ENCODE measurements around the gene SLC9A9. TPM values are rescaled to one million over a fixed set of nuclear protein-coding genes. Genes with fewer than 3 reads are reported as not detected.

SLC9A9 gene
- total RNA-seq, 1 donor from 2014 or later, result 21.0 TPM

- no peak for DNase-seq (ENCODE audit: low spot score)
Measured at GRCh38 chr3:143330296-143330868, 517.9 kb downstream of the SLC9A9 start.

- no peak for DNase-seq (ENCODE audit: low spot score)
Measured at GRCh38 chr3:143329567-143330211, 518.6 kb downstream of the SLC9A9 start.

GRCh38 chr3:143328451-143328850 lies 519.8 kb downstream of the SLC9A9 start:
- DNase-seq (ENCODE audit: low spot score), result no peak

DNA sequence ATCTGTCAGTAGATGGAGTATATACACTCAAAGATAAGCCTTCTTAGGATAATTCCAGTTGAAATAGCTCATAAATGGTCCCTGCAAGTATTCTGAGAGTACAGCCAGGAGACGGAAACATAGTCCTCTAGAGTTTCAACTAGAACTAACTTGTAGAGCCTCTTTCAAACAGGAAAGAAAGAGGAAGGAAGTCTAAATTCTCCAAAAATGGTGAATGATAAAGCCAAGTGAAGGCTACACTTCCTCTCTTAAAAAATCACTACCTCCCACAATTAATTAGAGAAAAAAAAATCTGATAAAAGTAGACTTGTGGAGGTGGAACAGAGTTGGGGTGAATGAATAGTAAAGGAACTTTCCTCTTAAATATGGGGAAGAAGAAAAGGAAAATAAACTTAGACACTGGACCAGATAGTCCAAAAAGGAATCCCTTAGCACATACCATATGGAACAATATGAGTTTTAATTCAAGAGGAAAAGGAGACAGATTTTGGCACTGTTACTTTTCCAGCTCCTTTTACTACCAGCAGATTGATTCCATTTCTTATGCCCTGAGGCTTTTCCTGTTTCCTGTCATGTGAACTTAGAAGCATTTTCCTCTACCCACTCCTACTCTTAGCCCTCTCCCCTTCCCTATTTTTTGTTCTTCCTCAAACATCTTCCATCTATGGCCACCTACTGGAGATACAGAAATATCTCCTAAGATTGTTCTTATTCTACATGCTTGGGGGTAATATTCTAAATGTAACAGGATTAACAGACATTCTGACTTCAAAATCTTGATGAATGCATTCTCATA lies 521.1 kb downstream of the SLC9A9 start:
- no peak for DNase-seq (ENCODE audit: low spot score)

DNA sequence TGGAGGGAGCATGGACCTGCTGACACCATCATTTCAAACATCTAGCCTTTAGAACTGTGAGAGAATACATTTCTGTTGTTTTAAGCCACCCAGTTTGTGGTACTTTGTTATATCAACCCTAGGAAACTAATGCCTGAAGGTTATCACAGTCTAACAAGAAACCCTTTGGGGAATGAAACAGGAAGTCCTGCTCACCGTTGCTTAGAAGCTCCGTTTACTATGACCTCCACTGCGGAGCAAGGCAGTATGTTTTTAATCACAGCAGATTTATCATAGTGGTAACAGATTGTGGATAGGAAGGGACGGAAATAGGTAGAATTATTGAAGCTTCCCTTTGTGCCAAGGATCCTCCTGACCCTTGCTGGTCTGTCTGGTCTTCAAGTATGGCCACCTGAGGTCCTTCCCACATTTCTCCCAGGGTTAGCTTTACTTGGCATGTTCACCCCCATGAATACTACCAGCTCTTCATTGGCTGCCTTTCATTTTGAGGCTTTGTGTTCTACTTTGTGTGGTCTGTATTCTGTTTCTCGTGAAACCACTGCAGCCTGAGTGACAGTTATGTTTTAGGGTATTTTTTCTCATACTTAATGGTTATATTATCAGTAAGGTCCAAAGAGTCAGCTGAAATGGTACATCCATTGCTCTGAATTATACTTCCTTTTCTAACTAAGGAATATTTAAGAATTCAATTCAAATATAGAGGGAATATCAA lies 527.1 kb downstream of the SLC9A9 start:
- DNase-seq (ENCODE audit: low spot score), result no peak

GRCh38 chr3:143315766-143316165 lies 532.5 kb downstream of the SLC9A9 start:
- no peak for DNase-seq (ENCODE audit: low spot score)

GRCh38 chr3:143314251-143315093 lies 533.8 kb downstream of the SLC9A9 start:
- no peak for DNase-seq (ENCODE audit: low spot score)

DNA sequence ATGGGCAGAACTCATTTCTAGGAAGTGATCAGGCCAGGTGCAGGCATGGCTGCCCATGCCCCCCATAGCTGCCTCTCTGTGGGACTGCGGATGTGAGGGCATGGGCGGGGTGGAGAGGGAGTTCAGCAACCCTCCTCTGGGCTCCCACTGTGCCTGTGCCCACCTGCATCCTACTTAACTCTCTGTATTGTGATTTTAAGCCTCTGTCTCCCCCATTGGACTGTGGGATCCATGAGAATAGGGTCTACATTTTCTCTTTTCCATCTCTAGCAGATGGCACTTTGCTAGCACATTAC lies 534.4 kb downstream of the SLC9A9 start:
- no peak for DNase-seq (ENCODE audit: low spot score)

DNA sequence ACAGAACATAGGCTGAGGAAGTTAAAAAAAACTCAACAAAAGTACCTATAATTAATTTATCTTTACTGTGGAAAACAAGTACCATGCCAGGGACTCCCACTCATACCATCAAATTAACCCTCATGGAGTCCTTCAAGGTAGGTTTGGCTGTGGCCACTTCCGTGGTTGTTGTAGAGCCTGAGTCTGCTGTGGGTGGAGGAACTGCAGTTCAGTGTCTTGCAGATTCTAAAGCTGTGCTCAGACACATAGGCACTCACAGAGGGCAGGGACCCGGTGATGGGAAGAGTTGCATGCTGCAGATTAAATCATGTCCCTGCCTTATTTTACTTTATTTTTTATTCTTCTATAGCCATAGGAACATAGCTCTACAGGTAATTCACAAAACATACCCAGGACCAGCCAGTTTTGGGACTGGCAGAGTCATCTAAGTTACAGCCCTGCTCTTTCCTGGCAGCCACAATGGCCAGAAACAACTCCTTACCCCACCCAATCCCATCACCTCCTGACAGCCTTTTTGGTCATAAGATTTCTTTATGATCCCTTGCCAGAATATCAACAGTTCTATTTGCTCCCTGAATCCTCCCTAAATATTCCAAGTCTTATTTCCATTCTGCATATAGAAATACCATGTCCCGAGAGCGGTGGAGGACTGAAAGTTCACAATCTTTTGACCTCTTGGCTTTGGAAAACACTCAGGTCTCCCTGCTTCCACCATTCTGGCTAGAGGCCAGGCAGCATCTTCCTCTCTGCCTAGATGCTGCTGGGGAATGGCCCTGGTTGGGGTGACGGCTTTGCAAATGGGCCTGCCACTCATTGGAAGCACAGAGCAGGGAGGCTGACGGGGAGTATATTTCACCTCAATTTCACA lies 535.0 kb downstream of the SLC9A9 start:
- DNase-seq (ENCODE audit: low spot score), result no peak

GRCh38 chr3:143311096-143311495 lies 537.2 kb downstream of the SLC9A9 start:
- DNase-seq (ENCODE audit: low spot score), result no peak

DNA sequence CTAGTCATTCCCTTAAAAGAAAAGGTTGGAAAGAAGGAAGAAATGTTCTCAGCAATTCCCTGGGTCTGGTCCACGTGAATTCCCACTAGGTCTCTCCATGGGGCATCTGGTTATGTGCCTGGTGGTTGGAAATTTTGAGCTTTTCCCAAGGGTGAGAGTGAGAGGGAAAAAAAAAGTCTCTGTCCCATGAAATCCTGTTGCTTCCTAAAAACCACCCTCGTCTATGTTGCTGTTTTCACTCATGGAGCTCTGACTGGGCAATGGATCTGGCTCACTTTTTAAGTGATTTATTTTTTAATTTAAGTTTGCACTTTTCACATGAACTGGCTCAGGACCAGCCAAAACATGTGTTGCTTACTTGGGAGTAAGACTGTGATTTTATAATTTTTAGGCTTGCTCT lies 538.6 kb downstream of the SLC9A9 start:
- no peak for DNase-seq (ENCODE audit: low spot score)

GRCh38 chr3:143307613-143308183 lies 540.6 kb downstream of the SLC9A9 start:
- DNase-seq (ENCODE audit: low spot score), result no peak

DNA sequence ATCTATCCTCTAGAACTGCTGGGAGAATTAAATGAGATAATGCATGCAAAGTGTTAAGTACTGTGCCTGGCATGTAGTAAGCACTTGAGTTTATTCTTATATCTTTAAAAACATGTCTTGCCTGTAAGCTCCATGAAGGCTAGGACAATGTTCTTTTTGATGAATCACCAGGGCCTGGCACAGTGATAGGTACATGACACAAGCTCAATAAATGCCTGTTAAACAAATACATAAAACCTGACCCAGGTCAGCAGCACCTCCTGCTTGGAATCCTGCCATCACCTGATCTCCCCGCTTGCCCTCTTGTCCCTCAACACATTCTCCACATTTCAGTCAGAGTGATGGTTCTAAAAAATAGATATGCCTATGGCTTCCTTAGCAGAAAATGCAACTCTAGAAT lies 541.9 kb downstream of the SLC9A9 start:
- DNase-seq (ENCODE audit: low spot score), result no peak

DNA sequence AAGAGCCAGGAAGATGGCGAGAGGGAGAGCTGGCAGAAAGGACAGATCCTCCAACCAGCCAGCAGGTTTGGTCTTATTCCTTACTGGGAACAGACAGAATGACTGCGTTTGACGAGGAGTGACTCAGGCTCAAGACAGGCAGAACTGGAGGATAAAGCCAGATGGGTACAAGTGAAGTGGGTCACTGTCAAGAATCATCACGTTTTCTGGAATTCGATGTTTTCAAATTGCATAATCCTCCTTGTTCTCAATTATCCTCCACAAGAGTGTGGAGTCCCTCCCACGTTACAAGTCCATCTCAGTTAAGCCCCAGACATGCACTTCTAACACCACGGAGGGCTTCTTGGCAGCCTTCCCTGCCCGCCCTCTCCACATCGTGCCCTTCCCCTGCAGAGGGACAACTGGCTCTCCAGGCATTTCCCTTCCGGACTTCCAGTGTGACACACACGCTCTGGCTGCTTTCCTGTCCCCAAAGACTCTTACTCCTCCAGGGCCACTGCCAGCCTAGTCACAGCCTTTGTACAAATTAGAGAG lies 545.6 kb downstream of the SLC9A9 start:
- no peak for DNase-seq (ENCODE audit: low spot score)

- DNase-seq (ENCODE audit: low spot score), result no peak
Measured at GRCh38 chr3:143301031-143301901, 547.0 kb downstream of the SLC9A9 start.

DNA sequence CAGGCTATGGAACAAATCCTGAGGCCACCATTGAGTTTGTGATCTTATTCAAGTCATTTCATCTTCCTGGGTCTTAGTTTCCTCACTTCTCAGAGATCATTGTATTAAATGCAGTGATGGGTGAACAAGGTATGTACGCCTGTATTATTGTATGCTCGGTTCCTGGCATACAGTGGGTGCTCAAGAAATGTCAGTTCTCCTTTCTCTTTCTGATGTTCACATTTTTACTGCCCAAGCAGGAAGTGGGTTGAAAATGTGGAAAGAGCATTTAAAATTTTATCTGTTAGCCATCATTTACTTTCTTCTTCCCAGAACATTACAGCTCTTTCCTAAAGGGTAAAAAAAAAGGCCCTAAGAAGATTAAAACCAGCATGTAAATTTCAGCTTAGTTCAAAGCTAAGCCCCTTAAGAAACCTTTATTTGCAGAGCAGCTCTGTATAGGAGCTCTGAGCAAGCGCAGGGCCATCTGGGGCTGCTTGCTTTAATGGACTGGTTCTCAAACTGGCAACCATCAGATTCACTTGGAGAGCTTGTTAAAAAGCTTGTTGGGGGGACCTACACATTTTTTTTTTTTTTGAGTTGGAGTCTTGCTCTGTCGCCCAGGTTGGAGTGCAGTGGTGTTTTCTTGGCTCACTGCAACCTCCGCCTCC lies 549.3 kb downstream of the SLC9A9 start:
- DNase-seq (ENCODE audit: low spot score), result no peak

GRCh38 chr3:143298380-143298779 lies 549.9 kb downstream of the SLC9A9 start:
- DNase-seq (ENCODE audit: low spot score), result no peak

Data from mesenteric fat pad (tissue), 1 donor.